Measurements from ENCODE around the gene POLN.
"Not testable (repeated sequence)": the region's sequence is repeated elsewhere in the genome, so short reads cannot be mapped to it uniquely, and the experiment has no call there.

POLN gene

GRCh38 chr4:2212831-2213230, 29.1 kb downstream of the POLN start:
- DNase-seq: no peak

- not testable (repeated sequence) for DNase-seq
Observed at GRCh38 chr4:2202789-2203188, 39.1 kb downstream of the POLN start.

DNA sequence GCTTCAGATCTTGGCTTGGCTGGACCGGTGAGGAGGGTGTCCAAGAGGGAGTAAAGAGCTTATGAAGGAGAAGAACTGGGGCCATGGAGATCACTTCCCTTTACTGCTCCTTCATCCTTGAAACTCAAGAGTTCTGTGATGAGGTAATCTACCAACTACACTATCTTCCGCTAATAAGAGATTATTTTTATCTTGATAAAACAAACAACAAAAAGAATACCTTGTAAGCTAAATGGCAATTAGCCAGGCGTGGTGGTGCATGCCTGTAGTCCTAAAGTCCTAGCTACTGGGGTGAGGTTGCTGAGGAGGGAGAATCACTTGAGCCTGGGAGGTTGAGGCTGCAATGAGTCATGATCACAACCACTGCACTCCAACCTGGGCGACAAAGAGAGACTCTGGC, 47.4 kb downstream of the POLN start:
- DNase-seq: no peak

DNA sequence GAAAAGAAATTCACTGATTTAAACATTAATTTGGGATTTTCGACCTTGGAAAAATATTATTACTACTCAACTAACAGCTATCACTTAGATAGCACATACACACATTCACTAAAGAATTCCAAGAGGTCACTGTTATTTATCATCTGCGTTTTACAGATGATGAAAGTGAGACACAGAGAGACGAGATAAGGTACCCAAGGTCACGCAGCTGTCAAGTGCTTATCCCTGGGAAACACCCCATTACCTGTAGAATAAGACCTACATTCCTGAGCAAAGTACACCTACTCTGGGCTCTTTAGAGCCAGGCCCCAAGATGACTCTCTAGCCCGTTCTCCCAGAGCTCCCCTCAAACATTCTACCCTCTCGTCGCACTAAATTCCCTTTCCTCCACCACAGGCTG, 48.6 kb downstream of the POLN start:
- DNase-seq: no peak

- no peak for DNase-seq
Observed at GRCh38 chr4:2186865-2187172, 55.1 kb downstream of the POLN start.

GRCh38 chr4:2186133-2186864, 55.6 kb downstream of the POLN start:
- peak; percentile 93 for DNase-seq

GRCh38 chr4:2183394-2183793, 58.5 kb downstream of the POLN start:
- DNase-seq: no peak

- DNase-seq: no peak
Observed at GRCh38 chr4:2182994-2183393, 58.9 kb downstream of the POLN start.

DNA sequence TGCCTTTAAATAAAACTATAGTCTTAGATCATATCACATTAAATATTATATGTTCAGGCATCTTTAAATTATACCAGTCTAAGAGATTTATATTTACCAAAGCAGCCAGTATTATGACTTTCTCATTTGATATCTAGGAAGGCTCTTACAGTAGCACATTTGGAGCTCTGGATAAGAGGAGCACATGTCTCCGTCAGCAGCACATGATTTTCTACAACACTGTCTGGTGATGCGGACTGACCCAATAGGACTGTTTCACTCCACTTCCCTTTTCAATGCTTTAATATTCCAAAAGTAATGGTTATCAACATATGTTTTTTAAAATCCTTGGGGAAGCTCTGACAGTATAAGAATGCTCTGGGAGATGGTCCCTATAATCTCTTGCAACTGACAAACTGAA, 61.5 kb downstream of the POLN start:
- DNase-seq: no peak

GRCh38 chr4:2179717-2180116, 62.2 kb downstream of the POLN start:
- DNase-seq: no peak

- DNase-seq: no peak
Observed at GRCh38 chr4:2178986-2179385, 62.9 kb downstream of the POLN start.

DNA sequence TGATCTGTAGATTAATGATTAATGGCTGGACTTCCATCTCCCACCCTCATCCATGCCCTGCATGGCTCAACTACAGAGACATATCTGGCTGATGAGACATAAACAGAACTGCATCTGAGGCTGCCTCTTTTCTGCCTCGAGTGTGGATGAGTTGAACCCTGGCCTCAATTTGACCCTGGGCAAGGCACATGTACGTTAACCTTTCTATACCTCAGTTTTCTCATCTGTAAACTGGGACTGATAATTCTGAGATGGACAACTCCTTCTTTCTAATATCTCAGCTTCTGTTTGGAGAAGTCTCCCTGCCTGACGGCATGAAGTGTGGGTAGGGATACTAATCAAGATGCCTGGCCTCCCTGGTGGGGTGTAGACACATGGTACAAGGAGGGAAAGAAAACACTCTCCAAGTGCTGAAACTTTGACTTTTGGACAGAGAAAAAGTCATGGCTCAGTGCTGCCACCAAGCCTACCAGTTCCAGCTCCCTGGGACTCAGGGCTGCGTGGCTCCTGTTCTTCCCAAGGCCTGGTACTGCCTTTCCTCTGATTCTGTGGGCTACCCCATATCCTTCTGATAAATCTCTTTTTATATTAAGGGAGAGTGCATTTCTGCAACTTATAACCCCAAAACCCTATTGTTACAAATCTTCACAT, 64.4 kb downstream of the POLN start:
- peak; percentile 23 for DNase-seq

- no peak for DNase-seq
Observed at GRCh38 chr4:2175990-2176698, 65.8 kb downstream of the POLN start.

DNA sequence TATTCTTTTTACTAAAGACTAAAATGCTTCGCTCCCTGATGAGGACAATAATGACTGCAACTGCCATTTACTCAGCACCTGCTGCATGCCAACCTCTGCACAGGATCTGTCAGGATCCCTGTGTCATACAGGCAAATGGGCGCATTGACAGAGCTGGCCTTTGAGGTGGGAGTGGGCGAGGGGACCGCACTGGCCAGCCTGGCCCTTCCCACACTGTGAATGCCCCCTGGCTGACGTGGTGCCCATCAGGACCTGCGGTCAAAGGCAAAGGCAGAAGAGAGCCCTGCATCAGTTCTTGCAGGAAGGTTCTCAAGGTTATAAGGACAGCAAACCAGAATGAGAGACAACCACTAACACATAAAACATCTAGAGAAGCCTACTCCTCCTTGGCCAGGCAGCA, 67.9 kb downstream of the POLN start:
- DNase-seq: no peak

DNA sequence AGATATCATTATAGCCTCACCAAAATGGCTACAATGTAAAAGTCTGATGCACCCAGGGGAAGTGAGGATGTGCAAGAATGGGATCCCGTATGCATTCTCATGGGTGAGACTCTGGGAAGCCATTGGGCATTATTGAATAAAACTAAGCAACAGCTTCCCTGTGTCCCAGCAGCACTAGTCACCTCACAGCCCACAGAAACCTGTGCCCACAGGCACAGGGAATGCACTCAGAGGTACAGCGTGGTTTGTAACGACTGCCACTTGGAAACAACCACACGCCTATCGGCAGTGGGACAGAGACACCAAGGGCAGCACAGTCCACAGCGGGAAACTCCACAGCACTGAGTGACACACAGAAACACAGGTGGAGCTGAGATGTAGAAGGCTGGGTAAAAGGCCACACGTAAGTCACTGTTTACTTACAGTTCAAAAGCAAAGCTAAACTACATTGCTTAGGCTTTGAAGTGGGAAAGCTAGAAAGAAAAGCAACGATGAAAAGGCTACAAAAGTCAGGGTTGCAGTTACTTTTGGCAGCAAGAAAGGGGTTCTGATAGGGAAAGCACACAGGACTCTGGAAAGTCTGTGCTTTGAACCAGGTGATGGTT, 69.2 kb downstream of the POLN start:
- DNase-seq: no peak

DNA sequence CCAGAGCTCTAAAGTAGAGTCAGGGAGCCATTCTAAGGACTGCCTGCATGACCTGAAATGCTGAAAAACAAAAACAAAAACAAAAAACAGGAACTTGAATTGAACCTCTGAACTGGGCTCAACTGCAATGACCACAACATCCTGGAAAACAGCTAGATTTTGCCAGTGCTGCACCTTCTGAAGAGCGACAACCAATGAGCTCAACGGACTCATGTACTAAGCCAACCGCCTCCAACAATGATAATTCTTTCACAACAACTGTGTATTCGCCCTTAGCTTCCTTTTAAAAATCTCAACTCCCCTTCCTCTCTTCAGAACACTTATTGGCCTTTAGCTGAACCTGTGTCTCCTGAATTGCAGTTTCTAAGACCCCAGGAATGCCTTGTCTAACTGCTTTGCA, 69.8 kb downstream of the POLN start:
- DNase-seq: no peak

DNA sequence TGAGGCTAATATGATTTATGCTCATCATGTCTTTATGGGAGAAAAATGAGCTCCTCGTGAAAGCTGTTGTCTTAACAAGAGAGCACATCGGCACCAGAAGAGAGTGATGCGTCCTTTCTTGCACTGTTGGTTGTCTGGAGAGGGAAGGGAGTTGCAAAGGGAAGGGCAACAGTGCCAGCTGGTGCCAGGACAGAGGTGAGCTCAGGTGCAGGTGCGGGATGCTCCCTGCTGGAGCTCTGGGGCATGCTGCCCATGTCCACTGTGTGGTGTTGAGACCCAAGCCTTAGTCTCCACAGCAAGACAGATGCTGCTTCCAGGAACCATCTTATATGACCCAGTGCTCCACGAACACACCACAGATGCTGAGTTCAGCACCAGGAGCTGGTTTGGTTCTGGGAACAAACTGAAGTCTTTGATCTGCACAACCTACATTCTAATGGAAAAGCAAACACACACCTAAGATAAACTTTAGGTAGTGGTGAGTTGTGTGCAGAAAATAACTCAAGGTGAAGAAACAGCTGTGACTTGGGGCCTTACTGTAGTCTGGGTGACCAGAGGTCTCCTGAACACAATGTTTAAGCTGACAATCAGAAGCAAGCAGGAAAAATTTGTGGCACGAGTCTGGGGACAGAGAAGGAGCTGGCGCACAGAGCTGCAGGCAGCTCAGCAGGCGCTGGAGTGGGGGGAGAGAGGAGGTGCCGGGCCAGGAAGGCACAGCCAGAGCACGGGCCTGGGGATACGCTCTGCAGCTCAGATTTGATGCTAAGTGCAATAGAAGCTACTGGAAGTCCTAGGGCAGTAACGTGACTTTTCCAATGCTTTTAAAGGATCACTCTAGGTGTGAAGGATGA, 73.2 kb downstream of the POLN start:
- DNase-seq: peak; percentile 94

- DNase-seq: no peak
Observed at GRCh38 chr4:2166253-2166652, 75.7 kb downstream of the POLN start.

DNA sequence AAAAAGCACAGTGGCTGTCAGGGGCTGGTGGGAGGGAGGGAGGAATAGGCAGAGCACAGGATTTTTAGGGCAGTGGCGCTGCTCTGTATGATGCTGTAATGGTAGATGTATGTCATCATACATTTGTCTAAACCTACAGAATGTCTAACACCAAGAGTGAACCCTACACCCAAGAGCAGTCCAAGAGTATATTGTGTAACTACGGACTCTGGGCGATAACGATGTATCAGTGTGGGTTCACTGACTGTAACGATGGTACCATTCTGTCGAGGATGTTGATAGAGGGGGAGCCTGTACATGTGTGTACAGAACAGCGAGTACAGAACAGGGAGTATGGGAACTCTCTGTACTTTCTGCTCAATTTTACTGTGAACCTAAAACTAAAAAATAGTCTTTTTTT, 76.5 kb downstream of the POLN start:
- DNase-seq: no peak

GRCh38 chr4:2163311-2163821, 78.6 kb downstream of the POLN start:
- DNase-seq: no peak

DNA sequence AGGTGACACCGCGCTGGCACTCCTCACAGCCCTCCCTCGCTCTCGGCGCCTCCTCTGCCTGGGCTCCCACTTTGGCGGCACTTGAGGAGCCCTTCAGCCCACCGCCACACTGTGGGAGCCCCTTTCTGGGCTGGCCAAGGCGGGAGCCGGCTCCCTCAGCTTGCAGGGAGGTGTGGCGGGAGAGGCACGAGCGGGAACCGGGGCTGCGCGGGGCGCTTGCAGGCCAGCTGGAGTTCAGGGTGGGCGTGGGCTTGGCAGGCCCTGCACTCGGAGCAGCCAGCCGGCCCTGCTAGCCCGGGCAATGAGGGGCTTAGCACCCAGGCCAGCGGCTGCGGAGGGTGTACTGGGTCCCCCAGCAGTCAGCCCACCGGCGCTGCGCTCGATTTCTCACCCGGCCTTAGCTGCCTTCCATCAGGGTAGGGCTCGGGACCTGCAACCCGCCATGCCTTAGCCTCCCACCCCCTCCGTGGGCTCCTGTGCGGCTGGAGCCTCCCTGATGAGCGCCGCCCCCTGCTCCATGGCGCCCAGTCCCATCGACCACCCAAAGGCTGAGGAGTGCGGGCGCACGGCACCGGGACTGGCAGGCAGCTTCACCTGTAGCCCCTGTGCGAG, 80.7 kb downstream of the POLN start:
- DNase-seq: not testable (repeated sequence)

GRCh38 chr4:2159931-2160330, 82.0 kb downstream of the POLN start:
- no peak for DNase-seq
